PFSK-1 (cell line): ENCODE measurements around the gene TMEM175.

Experiments
- FOXP2 ChIP-seq: optimal IDR thresholded peaks from 2 replicates; pipeline ENCODE3; 2011; ENCODE audit warnings: borderline replicate concordance, control low read depth, inconsistent platforms; ENCODE audit not compliant: insufficient read depth; ENCODE audit errors: extremely low read length, extremely low read depth
- POLR2AphosphoS5 ChIP-seq: IDR thresholded peaks from 2 replicates; pipeline ENCODE4 v1.6.1; 2012; ENCODE audit warnings: low read depth, mild to moderate bottlenecking, control low read depth, low read length, moderate library complexity
- SIN3A ChIP-seq: IDR thresholded peaks from 2 replicates; pipeline ENCODE4 v1.6.1; 2012; ENCODE audit warnings: mild to moderate bottlenecking, low read length, moderate library complexity, borderline replicate concordance; ENCODE audit not compliant: insufficient read depth
- TAF1 ChIP-seq: IDR thresholded peaks from 2 replicates; pipeline ENCODE4 v1.6.1; 2012; ENCODE audit warnings: low read length, control low read depth, borderline replicate concordance; ENCODE audit not compliant: insufficient read depth
- TF ChIP-seq, protein P1 (sequence below), 2 experiments: IDR thresholded peaks; 2 replicates each; pipeline versions ENCODE4 v1.6.1 to v1.8.0; 2011 to 2012; ENCODE audit warnings: low read depth in 2 of 2, low read length in 2 of 2, control low read depth in 1 of 2, inconsistent platforms in 1 of 2, mild to moderate bottlenecking in 1 of 2, moderate library complexity in 1 of 2; ENCODE audit not compliant: insufficient read depth in 1 of 2

TMEM175 gene

DNA sequence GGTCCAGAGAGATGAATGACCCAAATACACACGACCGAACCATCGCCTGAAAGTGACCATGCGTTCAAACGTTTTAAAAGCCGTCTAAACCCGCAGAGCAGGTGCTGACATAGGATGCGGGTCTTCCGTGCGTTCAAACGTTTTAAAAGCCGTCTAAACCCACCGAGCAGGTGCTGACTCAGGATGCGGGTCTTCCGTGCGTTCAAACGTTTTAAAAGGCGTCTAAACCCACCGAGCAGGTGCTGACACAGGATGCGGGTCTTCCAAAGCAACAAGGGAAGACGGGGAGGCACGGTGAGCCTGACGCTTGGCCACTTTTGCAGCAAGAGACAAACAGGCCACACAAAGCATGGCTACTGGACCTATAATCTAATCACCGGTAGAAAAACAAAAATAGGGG, 47.4 kb upstream of the TMEM175 start:
- TF ChIP-seq POLR2AphosphoS5 (no peak), FOXP2 (no peak), TAF1 (no peak), SIN3A (no peak)
- TF ChIP-seq, protein P1, sequence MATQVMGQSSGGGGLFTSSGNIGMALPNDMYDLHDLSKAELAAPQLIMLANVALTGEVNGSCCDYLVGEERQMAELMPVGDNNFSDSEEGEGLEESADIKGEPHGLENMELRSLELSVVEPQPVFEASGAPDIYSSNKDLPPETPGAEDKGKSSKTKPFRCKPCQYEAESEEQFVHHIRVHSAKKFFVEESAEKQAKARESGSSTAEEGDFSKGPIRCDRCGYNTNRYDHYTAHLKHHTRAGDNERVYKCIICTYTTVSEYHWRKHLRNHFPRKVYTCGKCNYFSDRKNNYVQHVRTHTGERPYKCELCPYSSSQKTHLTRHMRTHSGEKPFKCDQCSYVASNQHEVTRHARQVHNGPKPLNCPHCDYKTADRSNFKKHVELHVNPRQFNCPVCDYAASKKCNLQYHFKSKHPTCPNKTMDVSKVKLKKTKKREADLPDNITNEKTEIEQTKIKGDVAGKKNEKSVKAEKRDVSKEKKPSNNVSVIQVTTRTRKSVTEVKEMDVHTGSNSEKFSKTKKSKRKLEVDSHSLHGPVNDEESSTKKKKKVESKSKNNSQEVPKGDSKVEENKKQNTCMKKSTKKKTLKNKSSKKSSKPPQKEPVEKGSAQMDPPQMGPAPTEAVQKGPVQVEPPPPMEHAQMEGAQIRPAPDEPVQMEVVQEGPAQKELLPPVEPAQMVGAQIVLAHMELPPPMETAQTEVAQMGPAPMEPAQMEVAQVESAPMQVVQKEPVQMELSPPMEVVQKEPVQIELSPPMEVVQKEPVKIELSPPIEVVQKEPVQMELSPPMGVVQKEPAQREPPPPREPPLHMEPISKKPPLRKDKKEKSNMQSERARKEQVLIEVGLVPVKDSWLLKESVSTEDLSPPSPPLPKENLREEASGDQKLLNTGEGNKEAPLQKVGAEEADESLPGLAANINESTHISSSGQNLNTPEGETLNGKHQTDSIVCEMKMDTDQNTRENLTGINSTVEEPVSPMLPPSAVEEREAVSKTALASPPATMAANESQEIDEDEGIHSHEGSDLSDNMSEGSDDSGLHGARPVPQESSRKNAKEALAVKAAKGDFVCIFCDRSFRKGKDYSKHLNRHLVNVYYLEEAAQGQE (IDR thresholded peaks at IDR 0.05; ENCODE audit: insufficient read depth in 1 of 2, low read depth in 2 of 2, low read length in 2 of 2), result no peak

DNA sequence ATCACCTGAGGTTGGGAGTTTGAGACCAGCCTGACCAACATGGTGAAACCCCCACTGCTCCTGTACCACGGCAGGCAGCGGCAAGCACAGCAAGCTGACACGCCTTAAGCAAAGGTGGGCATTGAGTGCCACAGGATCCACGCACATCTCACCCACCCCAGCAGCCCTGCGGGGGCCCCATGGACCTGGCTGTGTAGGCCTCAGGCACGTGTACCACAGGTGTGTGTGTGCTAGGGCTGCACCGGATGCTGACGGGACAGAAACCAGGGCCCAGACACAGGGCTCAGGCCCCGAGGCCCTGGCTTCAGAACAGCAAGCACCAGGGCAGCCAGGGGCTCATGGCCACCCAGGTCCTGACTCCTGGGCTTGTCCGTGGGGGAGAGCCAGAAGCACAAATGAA, 46.9 kb upstream of the TMEM175 start:
- no peak for TF ChIP-seq FOXP2
- TF ChIP-seq SIN3A, result no peak
- no peak for TF ChIP-seq TAF1
- TF ChIP-seq, protein P1 (IDR thresholded peaks at IDR 0.05; ENCODE audit: insufficient read depth in 1 of 2, low read depth in 2 of 2, low read length in 2 of 2), result no peak
- no peak for TF ChIP-seq POLR2AphosphoS5

DNA sequence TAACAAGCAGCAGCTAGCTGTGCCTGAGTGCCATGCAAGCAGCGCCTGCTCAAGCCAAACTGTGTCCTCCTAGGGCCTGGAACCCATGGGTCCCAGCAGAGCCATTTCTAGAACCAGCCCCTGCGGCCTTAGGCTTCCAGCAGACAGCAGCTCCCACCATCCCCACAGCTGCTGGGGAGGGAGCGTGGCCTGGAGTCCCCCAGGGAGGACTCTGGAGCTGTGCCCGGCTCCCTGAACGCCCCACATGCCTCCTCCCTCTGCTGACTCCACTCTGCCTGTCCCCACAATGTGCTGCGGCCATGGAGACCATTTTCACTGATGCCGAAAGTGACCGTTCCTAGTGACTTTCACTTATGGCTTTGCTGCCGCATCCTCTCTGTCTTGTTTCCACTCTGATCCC, 46.0 kb upstream of the TMEM175 start:
- TF ChIP-seq FOXP2 (no peak), SIN3A (no peak), POLR2AphosphoS5 (no peak), TAF1 (no peak)
- TF ChIP-seq, protein P1 (IDR thresholded peaks at IDR 0.05; ENCODE audit: insufficient read depth in 1 of 2, low read depth in 2 of 2, low read length in 2 of 2), result no peak

DNA sequence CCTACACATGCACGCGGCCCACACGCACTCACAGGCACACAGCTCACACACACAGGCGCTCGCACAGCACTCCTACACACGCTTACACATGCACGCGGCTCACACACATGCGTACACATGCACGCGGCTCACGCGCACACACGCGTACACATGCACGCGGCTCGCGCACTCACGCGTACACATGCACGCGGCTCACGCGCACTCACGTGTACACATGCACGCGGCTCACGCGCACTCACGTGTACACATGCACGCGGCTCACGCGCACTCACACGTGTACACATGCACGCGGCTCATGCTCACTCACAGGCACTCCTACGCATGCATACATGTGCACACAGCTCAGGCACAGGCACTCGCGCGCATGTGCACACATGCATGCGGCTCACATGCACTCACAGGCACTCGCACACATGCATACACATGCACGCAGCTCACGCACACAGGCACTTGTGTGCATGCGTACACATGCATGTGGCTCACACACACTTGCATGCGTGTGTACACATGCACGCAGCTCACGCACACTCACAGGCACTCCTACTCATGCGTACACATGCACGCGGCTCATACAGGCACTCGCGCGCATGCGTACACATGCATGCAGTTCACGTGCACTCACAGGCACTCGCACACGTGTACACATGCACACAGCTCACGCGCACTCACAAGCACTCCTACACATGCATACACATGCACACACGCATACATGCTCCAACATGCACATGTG, 45.1 kb upstream of the TMEM175 start:
- TF ChIP-seq, protein P1 (IDR thresholded peaks at IDR 0.05; ENCODE audit: insufficient read depth in 1 of 2, low read depth in 2 of 2, low read length in 2 of 2), result no peak
- no peak for TF ChIP-seq FOXP2
- TF ChIP-seq SIN3A, result no peak
- TF ChIP-seq POLR2AphosphoS5, result no peak
- TF ChIP-seq TAF1, result no peak

DNA sequence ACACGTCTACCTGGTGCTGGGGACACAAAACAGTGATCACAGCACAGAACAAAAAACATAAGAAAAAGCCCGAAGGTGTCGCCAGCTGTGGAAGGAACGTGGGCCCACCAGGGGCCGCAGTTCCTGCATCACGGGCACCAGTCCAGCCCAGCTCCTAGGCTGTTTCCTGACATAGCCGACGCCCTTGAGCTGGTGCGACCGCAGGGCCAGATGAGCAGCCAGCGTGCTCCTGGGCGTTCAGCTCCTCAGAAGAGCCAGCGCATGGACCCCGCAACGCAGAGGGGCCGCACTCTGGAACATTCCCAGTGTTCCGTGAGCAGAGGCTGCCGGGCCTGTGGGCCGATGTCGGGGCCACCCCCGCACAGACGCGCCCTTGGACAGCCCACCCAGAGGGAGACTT, 44.2 kb upstream of the TMEM175 start:
- TF ChIP-seq, protein P1 (IDR thresholded peaks at IDR 0.05; ENCODE audit: insufficient read depth in 1 of 2, low read depth in 2 of 2, low read length in 2 of 2), result no peak
- TF ChIP-seq SIN3A, result no peak
- TF ChIP-seq POLR2AphosphoS5, result no peak
- no peak for TF ChIP-seq FOXP2
- no peak for TF ChIP-seq TAF1
